Amniotic stem cell (primary cell): Measurements from ENCODE around the gene IGFLR1.

Experiments
- DNase-seq: peaks from one replicate; lab custom pipeline; 2025; lab: John Stamatoyannopoulos, UW

Gene IGFLR1

GRCh38 chr19:35739275-35740107 is 2.8 kb downstream of the IGFLR1 start:
- no peak for DNase-seq

GRCh38 chr19:35738887-35739229 is 3.4 kb downstream of the IGFLR1 start:
- no peak for DNase-seq

GRCh38 chr19:35738021-35738886 is 4.0 kb downstream of the IGFLR1 start:
- DNase-seq = no peak

- no peak for DNase-seq
These were observed 5.1 kb downstream of the IGFLR1 start for GRCh38 chr19:35736913-35737886.

- no peak for DNase-seq
These were observed 7.4 kb downstream of the IGFLR1 start for GRCh38 chr19:35734889-35735288.

GRCh38 chr19:35734273-35734672 is 8.0 kb downstream of the IGFLR1 start:
- no peak for DNase-seq

GRCh38 chr19:35733180-35734125 is 8.8 kb downstream of the IGFLR1 start:
- DNase-seq = no peak

GRCh38 chr19:35732540-35733179 is 9.6 kb downstream of the IGFLR1 start:
- DNase-seq = no peak

GRCh38 chr19:35731779-35732405 is 10.4 kb downstream of the IGFLR1 start:
- DNase-seq = no peak

- no peak for DNase-seq
These were observed 10.9 kb downstream of the IGFLR1 start for GRCh38 chr19:35731353-35731752.

GRCh38 chr19:35730326-35730725 is 11.9 kb downstream of the IGFLR1 start:
- DNase-seq = no peak

- no peak for DNase-seq
These were observed 12.5 kb downstream of the IGFLR1 start for GRCh38 chr19:35729763-35730162.

GRCh38 chr19:35729021-35729420 is 13.2 kb downstream of the IGFLR1 start:
- DNase-seq = no peak

- no peak for DNase-seq
These were observed 14.1 kb downstream of the IGFLR1 start for GRCh38 chr19:35727956-35728706.

GRCh38 chr19:35727053-35727955 is 14.9 kb downstream of the IGFLR1 start:
- no peak for DNase-seq

GRCh38 chr19:35725216-35725861 is 16.9 kb downstream of the IGFLR1 start:
- no peak for DNase-seq

GRCh38 chr19:35724560-35724959 is 17.7 kb downstream of the IGFLR1 start:
- no peak for DNase-seq
